HepG2 (cell line): ENCODE measurements around the gene CAPN8. TPM values are rescaled to one million over a fixed set of nuclear protein-coding genes. Genes with fewer than 3 reads are reported as not detected.

Experiments used
- ATAC-seq: fragments of 200-7000 bp; cut with Tn5 transposase; 3 replicates; pipeline ENCODE4 v1.9.1; 2020; ENCODE audit warnings: mild to moderate bottlenecking, moderate library complexity
- BruUV-seq: library from RNA; stranded (reverse); fragments of 400-500 nt; replicated peaks from 2 replicates; lab custom pipeline; 2021; lab: Mats Ljungman, UMichigan
- CTCF ChIA-PET: fragments of 300-600 bp; formaldehyde crosslinking; extraction: SDS; loops from one replicate; lab custom pipeline; 2021; ENCODE audit warnings: low total read pairs, inconsistent platforms, low intra/inter-chr PET ratio; lab: Yijun Ruan, JAX
- POLR2A ChIA-PET: fragments of 350-600 bp; sonication (Branson Sonifier 250); formaldehyde crosslinking; loops from one replicate; lab custom pipeline; 2020; ENCODE audit warnings: antibody characterized with exemption, inconsistent platforms; lab: Yijun Ruan, JAX
- DNase-seq: peaks from one replicate; pipeline ENCODE4 v3.0.0-alpha.2; 2015; ENCODE audit warnings: low spot score
- FAIRE-seq: peaks from 3 replicates; lab custom pipeline; 2011; peaks lifted over from hg19 to GRCh38; lab: Jason Lieb, UNC
- H2AFZ ChIP-seq: one replicate; pipeline ENCODE4 v1.6.1; 2011; ENCODE audit warnings: low read length, inconsistent platforms
- H3K27ac ChIP-seq: fragments of 300-600 bp; 3 replicates; pipeline ENCODE4 v1.8.0; 2011; ENCODE audit warnings: mixed run types, mild to moderate bottlenecking, mixed read lengths, low read length, inconsistent platforms; ENCODE audit not compliant: insufficient read depth; ENCODE audit errors: extremely low read length
- H3K27me3 ChIP-seq, 2 experiments: fragments of 200-600 bp in 1 of 2; 2 replicates in 1 of 2; 3 replicates in 1 of 2; pipeline versions ENCODE4 v1.6.0 to v1.8.0; 2011; ENCODE audit warnings: low read length in 2 of 2, mild to moderate bottlenecking in 2 of 2, moderate library complexity in 2 of 2, inconsistent platforms in 1 of 2; ENCODE audit not compliant: insufficient read depth in 2 of 2, control insufficient read depth in 1 of 2
- H3K36me3 ChIP-seq, 2 experiments: fragments of 200-600 bp in 1 of 2; replicated peaks in 1 of 2; 2 replicates in 1 of 2; 3 replicates in 1 of 2; pipeline versions ENCODE4 v1.5.1 to v1.8.0; 2011; ENCODE audit warnings: low read length in 2 of 2, inconsistent platforms in 1 of 2; ENCODE audit not compliant: insufficient read depth in 2 of 2, control insufficient read depth in 1 of 2
- H3K4me1 ChIP-seq: 2 replicates; pipeline ENCODE4 v1.5.1; 2012; ENCODE audit warnings: low read length, inconsistent platforms; ENCODE audit not compliant: insufficient read depth
- H3K4me2 ChIP-seq: 2 replicates; pipeline ENCODE4 v1.6.0; 2011; ENCODE audit warnings: low read depth, low read length, inconsistent platforms
- H3K4me3 ChIP-seq, 3 experiments: fragments of 200-600 bp in 1 of 3; sonication (generic), shearing (Covaris generic) in 1 of 3; replicated peaks in 1 of 3; 2 replicates each; pipeline ENCODE4 v1.5.1; 2011 to 2016; ENCODE audit warnings: low read length in 3 of 3, inconsistent platforms in 2 of 3, low read depth in 2 of 3, mild to moderate bottlenecking in 2 of 3, control low read depth in 1 of 3, mixed read lengths in 1 of 3; ENCODE audit not compliant: insufficient read depth in 1 of 3
- H3K79me2 ChIP-seq: one replicate; pipeline ENCODE4 v1.6.1; 2011; ENCODE audit warnings: low read length, inconsistent platforms; ENCODE audit not compliant: insufficient read depth
- H3K9ac ChIP-seq: 2 replicates; pipeline ENCODE4 v1.6.0; 2011; ENCODE audit warnings: mild to moderate bottlenecking, low read depth, low read length, inconsistent platforms; ENCODE audit not compliant: insufficient read depth
- H3K9me3 ChIP-seq: 2 replicates; pipeline ENCODE4 v1.5.1; 2012; ENCODE audit warnings: mild to moderate bottlenecking, low read length
- H4K20me1 ChIP-seq: 2 replicates; pipeline ENCODE4 v1.6.0; 2011; ENCODE audit warnings: inconsistent platforms, mild to moderate bottlenecking, low read length, moderate library complexity; ENCODE audit not compliant: insufficient read depth
- BCL6 ChIP-seq: IDR thresholded peaks from 2 replicates; pipeline ENCODE4 v1.6.1; 2016; ENCODE audit warnings: missing genetic modification reagents, missing compliant biosample characterization
- EZH2 ChIP-seq: conservative IDR thresholded peaks from 2 replicates; pipeline ENCODE4 v1.6.1; 2012; ENCODE audit warnings: mild to moderate bottlenecking, low read depth, low read length, moderate library complexity
- IKZF4 ChIP-seq: sonication (generic); formaldehyde crosslinking; IDR thresholded peaks from 2 replicates; pipeline ENCODE4 v1.5.1; 2020; ENCODE audit warnings: borderline replicate concordance, mild to moderate bottlenecking, low read depth, missing genetic modification reagents; ENCODE audit errors: not compliant biosample characterization
- ISX ChIP-seq: sonication (generic); formaldehyde crosslinking; conservative IDR thresholded peaks from 2 replicates; pipeline ENCODE4 v1.5.0; 2020; ENCODE audit warnings: missing genetic modification reagents
- KLF15 ChIP-seq: sonication (generic); formaldehyde crosslinking; IDR thresholded peaks from 2 replicates; pipeline ENCODE4 v1.8.1; 2023; ENCODE audit warnings: borderline replicate concordance, mild to moderate bottlenecking, inconsistent platforms, missing genetic modification reagents, mixed read lengths
- MATR3 ChIP-seq: sonication (generic); formaldehyde crosslinking; IDR thresholded peaks from 2 replicates; pipeline ENCODE4 v1.4.0; 2020; ENCODE audit warnings: missing genetic modification reagents
- PAX8 ChIP-seq: sonication (generic); formaldehyde crosslinking; IDR thresholded peaks from 2 replicates; pipeline ENCODE4 v1.8.0; 2022; ENCODE audit warnings: mild to moderate bottlenecking, missing genetic modification reagents, borderline replicate concordance
- RBM22 ChIP-seq: fragments of 200-400 bp; formaldehyde crosslinking; optimal IDR thresholded peaks from 2 replicates; pipeline ENCODE3; 2017; ENCODE audit warnings: mild to moderate bottlenecking, low read length, moderate library complexity
- SIX4 ChIP-seq: sonication (generic); formaldehyde crosslinking; IDR thresholded peaks from 2 replicates; pipeline ENCODE4 v1.4.0; 2020; ENCODE audit warnings: missing genetic modification reagents
- SRY ChIP-seq: sonication (generic); formaldehyde crosslinking; IDR thresholded peaks from 2 replicates; pipeline ENCODE4 v1.8.0; 2022; ENCODE audit warnings: mild to moderate bottlenecking, missing genetic modification reagents
- ZNF484 ChIP-seq: sonication (generic); formaldehyde crosslinking; IDR thresholded peaks from 2 replicates; pipeline ENCODE4 v1.5.1; 2020; ENCODE audit warnings: mild to moderate bottlenecking, low read depth, missing genetic modification reagents, borderline replicate concordance
- ZNF558 ChIP-seq: sonication (generic); formaldehyde crosslinking; IDR thresholded peaks from 2 replicates; pipeline ENCODE4 v1.9.0; 2022; ENCODE audit warnings: mild to moderate bottlenecking, missing genetic modification reagents, borderline replicate concordance
- ZNF768 ChIP-seq: sonication (generic); formaldehyde crosslinking; IDR thresholded peaks from 2 replicates; pipeline ENCODE4 v1.4.0; 2020; ENCODE audit warnings: missing genetic modification reagents
- WGBS: methylation state at CpG from one replicate; pipeline ENCODE4 v1.1.6; 2017; ENCODE audit warnings: low lambda C conversion rate; 5-methylcytosine and 5-hydroxymethylcytosine counted together
- in situ Hi-C: cut with HindIII; loops from 2 replicates; pipeline ENCODE4 v1.10.0; 2017; ENCODE audit warnings: low pct_unique_long_range_greater_than_20kb; ENCODE audit not compliant: extremely low pct_ligation_motif_present
- intact Hi-C: fragments of 100-400 bp; cut with micrococcal nuclease; formaldehyde crosslinking; loops from one replicate; pipeline ENCODE4 v1.10.0; 2022; ENCODE audit not compliant: unreplicated experiment
- polyA plus RNA-seq, 8 experiments: library from polyadenylated mRNA; depleted of rRNA in 3 of 8; stranded (reverse) in 7 of 8; unstranded in 1 of 8; fragments of >200 nt; fragmentation: Illumina TruSeq in 4 of 8; extraction: Trizol in 4 of 8; gene quantifications; 2 replicates each; pipeline versions ENCODE4 v1.2.1 to v1.2.3, GENCODE V29; 2011 to 2016; ENCODE audit warnings: low read depth in 4 of 8, missing spikeins in 1 of 8, mixed read lengths in 1 of 8; ENCODE audit not compliant: insufficient read depth in 1 of 8
- total RNA-seq, 5 experiments: library from RNA; depleted of rRNA; stranded (reverse); fragments of >200 nt; fragmentation: Illumina TruSeq; extraction: Trizol; gene quantifications; 2 replicates each; pipeline ENCODE4 v1.2.3, GENCODE V29; 2016; ENCODE audit warnings: low read depth in 1 of 5
- TF ChIP-seq, protein P1 (sequence below): sonication (generic); formaldehyde crosslinking; IDR thresholded peaks from 2 replicates; pipeline ENCODE4 v1.5.1; 2020; ENCODE audit warnings: missing genetic modification reagents, mild to moderate bottlenecking, borderline replicate concordance
- TF ChIP-seq, protein P2 (sequence below): IDR thresholded peaks from 2 replicates; pipeline ENCODE4 v1.6.1; 2018; ENCODE audit warnings: missing genetic modification reagents, mild to moderate bottlenecking, missing compliant biosample characterization
- TF ChIP-seq, protein P3 (sequence below): sonication (generic); formaldehyde crosslinking; IDR thresholded peaks from 2 replicates; pipeline ENCODE4 v1.4.0; 2020; ENCODE audit warnings: missing genetic modification reagents

The CAPN8 gene
- total and polyA plus RNA-seq, 2 of the 13 experiments (the other 11 are each of a cell fraction or from before 2014, with no cell fraction given), result 0.20 to 0.25 TPM

DNA sequence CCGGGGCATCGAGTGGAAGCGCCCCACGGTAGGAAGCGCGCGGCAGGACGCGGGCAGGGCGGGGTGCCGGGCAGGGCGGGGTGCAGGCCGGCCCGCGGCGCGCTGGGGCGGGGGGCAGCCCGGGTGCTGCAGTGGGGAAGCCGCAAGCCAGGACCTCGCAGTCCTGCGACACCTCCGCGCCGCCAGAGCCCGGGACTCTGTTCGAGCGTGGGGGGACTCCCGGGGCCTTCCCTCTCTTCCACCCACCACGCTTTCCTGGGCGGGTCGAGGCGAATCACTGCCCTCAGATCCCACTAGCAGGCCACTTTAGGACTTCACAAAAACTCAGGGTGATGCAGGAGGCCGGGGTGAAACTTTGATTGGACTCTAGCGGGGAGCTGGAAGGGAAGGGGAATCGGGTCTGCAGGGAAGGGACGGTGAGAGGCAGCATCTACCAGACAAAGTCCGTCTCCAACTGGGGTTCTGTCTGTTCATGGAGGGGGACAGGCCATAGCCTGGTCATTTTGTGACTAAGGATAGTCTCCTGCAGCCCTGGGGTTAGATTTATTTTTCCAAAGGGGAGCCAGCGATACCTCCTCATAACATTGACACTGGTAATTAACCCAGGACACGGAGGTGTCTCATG lies 47.5 kb upstream of the CAPN8 start (continued):
- TF ChIP-seq ZNF768 (CRISPR knock-in tag), result no peak
- TF ChIP-seq, protein P1, sequence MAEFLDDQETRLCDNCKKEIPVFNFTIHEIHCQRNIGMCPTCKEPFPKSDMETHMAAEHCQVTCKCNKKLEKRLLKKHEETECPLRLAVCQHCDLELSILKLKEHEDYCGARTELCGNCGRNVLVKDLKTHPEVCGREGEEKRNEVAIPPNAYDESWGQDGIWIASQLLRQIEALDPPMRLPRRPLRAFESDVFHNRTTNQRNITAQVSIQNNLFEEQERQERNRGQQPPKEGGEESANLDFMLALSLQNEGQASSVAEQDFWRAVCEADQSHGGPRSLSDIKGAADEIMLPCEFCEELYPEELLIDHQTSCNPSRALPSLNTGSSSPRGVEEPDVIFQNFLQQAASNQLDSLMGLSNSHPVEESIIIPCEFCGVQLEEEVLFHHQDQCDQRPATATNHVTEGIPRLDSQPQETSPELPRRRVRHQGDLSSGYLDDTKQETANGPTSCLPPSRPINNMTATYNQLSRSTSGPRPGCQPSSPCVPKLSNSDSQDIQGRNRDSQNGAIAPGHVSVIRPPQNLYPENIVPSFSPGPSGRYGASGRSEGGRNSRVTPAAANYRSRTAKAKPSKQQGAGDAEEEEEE, result no peak
- no peak for TF ChIP-seq KLF15 (CRISPR knock-in tag)
- no peak for TF ChIP-seq ISX (CRISPR knock-in tag)
- TF ChIP-seq IKZF4 (CRISPR knock-in tag), result no peak
- TF ChIP-seq ZNF558 (CRISPR knock-in tag), result 0 out of 2 replicates have a peak, but pooled peaks have one; percentile 16
- no peak for TF ChIP-seq RBM22
- no peak for TF ChIP-seq SIX4 (CRISPR knock-in tag)
- TF ChIP-seq EZH2, result 0 out of 2 replicates have a peak, but pooled peaks have one; percentile 30

DNA sequence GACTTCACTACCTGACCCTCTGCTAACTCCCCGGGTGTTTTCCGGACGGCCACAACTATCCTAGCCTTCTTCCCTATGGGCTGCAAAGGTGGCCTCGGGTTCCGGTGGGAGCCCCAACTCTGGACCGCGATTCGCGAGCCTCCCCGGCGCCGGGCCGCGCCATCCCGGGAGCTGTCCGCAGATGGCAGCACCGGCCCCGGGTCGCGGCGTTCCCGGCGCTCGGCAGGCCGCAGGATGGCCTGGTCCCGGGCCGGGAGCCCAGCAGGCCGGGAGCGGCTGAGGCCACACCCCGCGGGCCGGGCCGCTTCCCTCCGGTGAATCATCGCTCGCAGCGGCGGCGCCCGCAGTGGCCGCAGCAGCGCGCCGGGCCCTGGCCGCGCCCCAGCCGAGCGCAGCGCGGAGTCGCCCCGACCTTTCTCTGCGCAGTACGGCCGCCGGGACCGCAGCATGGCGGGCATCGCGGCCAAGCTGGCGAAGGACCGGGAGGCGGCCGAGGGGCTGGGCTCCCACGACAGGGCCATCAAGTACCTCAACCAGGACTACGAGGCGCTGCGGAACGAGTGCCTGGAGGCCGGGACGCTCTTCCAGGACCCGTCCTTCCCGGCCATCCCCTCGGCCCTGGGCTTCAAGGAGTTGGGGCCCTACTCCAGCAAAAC lies 46.8 kb upstream of the CAPN8 start, which contains the start of gene CAPN2:
Gene CAPN2, plus strand, starts transcription at position 346 of the 656 bp plus-strand sequence. Its CDS starts 102 bp downstream, at position 448.
- Histone ChIP-seq H3K27me3 (peaks cover 5 to 55% of the 10 kb centered on the region in 2 experiments; a peak in 4 of 5 replicates), H3K36me3 (no peaks in the 10 kb centered on the region), H3K4me3 (peak within 1 kb of the TSS; percentile 52 to 81 (median 68)), H3K4me2 (peak within 1 kb of the TSS; percentile 84), H3K79me2 (no peaks in the 10 kb centered on the region), H4K20me1 (no peaks in the 10 kb centered on the region), H3K9ac (peak within 1 kb of the TSS; percentile 62), H3K9me3 (no peaks in the 10 kb centered on the region), H2AFZ (no peak within 1 kb of the TSS), H3K27ac (no peak within 1 kb of the TSS), H3K4me1 (peaks cover 66% of the 10 kb centered on the region)
- WGBS, result no CpG with 5 or more reads among the region's 74 CpGs
- no peak for DNase-seq
- intact Hi-C loops (loop anchor here (5.0 kb wide), 1 partner anchor 35 kb away; no protein-coding TSS in a partner anchor), in situ Hi-C loops (no loop called here)
- no peak for FAIRE-seq
- CTCF ChIA-PET, result interaction anchor here (1.4 to 2.3 kb wide), 2 partner anchors 14 to 38 kb away, joined by 7 to 12 read pairs; no protein-coding TSS in a partner anchor
- peak; percentile 92 for ATAC-seq
- POLR2A ChIA-PET, result interaction anchor here (1.2 kb wide), 1 partner anchor 34 kb away, joined by 4 read pairs; no protein-coding TSS in a partner anchor
- BruUV-seq, result no TSS peak
- TF ChIP-seq BCL6 (CRISPR knock-in tag) (no peak), MATR3 (no peak), PAX8 (CRISPR knock-in tag) (no peak), ZNF484 (CRISPR knock-in tag) (no peak), SRY (peak; percentile 24; the same call in 1 of the 2 replicates)
- TF ChIP-seq, protein P2, sequence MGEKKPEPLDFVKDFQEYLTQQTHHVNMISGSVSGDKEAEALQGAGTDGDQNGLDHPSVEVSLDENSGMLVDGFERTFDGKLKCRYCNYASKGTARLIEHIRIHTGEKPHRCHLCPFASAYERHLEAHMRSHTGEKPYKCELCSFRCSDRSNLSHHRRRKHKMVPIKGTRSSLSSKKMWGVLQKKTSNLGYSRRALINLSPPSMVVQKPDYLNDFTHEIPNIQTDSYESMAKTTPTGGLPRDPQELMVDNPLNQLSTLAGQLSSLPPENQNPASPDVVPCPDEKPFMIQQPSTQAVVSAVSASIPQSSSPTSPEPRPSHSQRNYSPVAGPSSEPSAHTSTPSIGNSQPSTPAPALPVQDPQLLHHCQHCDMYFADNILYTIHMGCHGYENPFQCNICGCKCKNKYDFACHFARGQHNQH (CRISPR knock-in tag), result no peak
- TF ChIP-seq, protein P3, sequence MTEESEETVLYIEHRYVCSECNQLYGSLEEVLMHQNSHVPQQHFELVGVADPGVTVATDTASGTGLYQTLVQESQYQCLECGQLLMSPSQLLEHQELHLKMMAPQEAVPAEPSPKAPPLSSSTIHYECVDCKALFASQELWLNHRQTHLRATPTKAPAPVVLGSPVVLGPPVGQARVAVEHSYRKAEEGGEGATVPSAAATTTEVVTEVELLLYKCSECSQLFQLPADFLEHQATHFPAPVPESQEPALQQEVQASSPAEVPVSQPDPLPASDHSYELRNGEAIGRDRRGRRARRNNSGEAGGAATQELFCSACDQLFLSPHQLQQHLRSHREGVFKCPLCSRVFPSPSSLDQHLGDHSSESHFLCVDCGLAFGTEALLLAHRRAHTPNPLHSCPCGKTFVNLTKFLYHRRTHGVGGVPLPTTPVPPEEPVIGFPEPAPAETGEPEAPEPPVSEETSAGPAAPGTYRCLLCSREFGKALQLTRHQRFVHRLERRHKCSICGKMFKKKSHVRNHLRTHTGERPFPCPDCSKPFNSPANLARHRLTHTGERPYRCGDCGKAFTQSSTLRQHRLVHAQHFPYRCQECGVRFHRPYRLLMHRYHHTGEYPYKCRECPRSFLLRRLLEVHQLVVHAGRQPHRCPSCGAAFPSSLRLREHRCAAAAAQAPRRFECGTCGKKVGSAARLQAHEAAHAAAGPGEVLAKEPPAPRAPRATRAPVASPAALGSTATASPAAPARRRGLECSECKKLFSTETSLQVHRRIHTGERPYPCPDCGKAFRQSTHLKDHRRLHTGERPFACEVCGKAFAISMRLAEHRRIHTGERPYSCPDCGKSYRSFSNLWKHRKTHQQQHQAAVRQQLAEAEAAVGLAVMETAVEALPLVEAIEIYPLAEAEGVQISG (CRISPR knock-in tag), result peak; percentile 18; the same call in 1 of the 2 replicates
